Neural progenitor cell (in vitro differentiated cells): ENCODE data around the gene FAM174A.

Experiments
- CTCF ChIP-seq: fragments of 200-600 bp; sonication (generic); IDR thresholded peaks from 2 replicates; pipeline ENCODE4 v1.5.1; 2017; ENCODE audit warnings: antibody characterized with exemption, mild to moderate bottlenecking
- EZH2 ChIP-seq: fragments of 200-600 bp; sonication (generic); IDR thresholded peaks from 2 replicates; pipeline ENCODE4 v1.6.1; 2017; ENCODE audit warnings: antibody characterized with exemption, mild to moderate bottlenecking, moderate library complexity

DNA sequence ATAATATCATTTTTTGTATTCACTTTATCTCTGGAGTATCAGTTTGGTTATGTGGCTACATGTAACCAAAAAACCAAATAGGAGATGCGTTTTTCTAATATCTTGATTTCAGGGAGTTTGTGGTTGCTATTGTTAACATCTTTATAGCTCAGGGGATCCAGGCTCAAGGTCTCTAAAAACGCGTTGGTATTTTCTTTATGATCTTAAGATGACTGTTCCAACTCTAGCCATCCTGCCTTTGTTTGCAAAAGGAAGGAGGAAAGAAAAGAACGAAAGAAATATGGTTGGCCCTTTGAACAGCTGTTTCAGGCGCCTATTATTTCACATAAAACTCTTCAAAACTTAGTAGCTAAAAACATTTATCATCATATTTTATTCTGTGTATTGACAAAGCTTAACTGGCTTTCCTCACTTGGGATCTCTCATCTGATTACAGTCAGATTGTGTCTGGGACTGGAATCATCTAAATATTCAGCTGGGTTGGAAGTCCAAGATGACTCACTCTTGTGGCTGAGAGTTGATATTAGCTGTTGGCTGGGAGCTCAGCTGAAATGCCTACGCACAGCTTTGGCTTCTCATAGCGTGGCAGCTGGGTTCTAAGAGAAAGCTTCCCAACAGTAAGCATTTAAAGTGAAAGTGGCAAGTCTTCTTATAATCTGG lies 60.1 kb downstream of the FAM174A start:
- no peak for TF ChIP-seq CTCF
- TF ChIP-seq EZH2: no peak
